Measurements from ENCODE around the gene AS3MT.

- no peak for TF ChIP-seq EZH2 (IDR thresholded peaks at IDR 0.05)
- TF ChIP-seq, protein P1, sequence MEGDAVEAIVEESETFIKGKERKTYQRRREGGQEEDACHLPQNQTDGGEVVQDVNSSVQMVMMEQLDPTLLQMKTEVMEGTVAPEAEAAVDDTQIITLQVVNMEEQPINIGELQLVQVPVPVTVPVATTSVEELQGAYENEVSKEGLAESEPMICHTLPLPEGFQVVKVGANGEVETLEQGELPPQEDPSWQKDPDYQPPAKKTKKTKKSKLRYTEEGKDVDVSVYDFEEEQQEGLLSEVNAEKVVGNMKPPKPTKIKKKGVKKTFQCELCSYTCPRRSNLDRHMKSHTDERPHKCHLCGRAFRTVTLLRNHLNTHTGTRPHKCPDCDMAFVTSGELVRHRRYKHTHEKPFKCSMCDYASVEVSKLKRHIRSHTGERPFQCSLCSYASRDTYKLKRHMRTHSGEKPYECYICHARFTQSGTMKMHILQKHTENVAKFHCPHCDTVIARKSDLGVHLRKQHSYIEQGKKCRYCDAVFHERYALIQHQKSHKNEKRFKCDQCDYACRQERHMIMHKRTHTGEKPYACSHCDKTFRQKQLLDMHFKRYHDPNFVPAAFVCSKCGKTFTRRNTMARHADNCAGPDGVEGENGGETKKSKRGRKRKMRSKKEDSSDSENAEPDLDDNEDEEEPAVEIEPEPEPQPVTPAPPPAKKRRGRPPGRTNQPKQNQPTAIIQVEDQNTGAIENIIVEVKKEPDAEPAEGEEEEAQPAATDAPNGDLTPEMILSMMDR (IDR thresholded peaks at IDR 0.05), result no peak
Measured at GRCh38 chr10:102856758-102857424, 12.4 kb upstream of the AS3MT start.

Data from neural progenitor cell (in vitro differentiated cells).